Prostate gland (tissue), 2 donors: ENCODE results near the gene ZNF804A.

Experiments used
- POLR2AphosphoS5 ChIP-seq: sonication (generic); formaldehyde crosslinking; IDR thresholded peaks from one replicate; pipeline ENCODE4 v1.6.1; 2017; ENCODE audit warnings: antibody characterized with exemption
- TF ChIP-seq, protein P1 (sequence below), 4 experiments: fragments of 200-600 bp in 2 of 4; fragments of 450-650 bp in 2 of 4; sonication (generic) in 2 of 4; IDR thresholded peaks; 1 replicate in 3 of 4; 2 replicates in 1 of 4; pipeline ENCODE4 v1.5.1; 2016 to 2019; ENCODE audit warnings: antibody characterized with exemption in 4 of 4, mild to moderate bottlenecking in 2 of 4, moderate library complexity in 2 of 4

- no peak for TF ChIP-seq POLR2AphosphoS5
- TF ChIP-seq, protein P1, sequence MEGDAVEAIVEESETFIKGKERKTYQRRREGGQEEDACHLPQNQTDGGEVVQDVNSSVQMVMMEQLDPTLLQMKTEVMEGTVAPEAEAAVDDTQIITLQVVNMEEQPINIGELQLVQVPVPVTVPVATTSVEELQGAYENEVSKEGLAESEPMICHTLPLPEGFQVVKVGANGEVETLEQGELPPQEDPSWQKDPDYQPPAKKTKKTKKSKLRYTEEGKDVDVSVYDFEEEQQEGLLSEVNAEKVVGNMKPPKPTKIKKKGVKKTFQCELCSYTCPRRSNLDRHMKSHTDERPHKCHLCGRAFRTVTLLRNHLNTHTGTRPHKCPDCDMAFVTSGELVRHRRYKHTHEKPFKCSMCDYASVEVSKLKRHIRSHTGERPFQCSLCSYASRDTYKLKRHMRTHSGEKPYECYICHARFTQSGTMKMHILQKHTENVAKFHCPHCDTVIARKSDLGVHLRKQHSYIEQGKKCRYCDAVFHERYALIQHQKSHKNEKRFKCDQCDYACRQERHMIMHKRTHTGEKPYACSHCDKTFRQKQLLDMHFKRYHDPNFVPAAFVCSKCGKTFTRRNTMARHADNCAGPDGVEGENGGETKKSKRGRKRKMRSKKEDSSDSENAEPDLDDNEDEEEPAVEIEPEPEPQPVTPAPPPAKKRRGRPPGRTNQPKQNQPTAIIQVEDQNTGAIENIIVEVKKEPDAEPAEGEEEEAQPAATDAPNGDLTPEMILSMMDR (IDR thresholded peaks at IDR 0.05): no peak
These were observed 9.1 kb upstream of the ZNF804A start for GRCh38 chr2:184589261-184589660.
